Measurements from ENCODE around the gene TMEM45A.

GRCh38 chr3:100503448-100503847, 11.0 kb downstream of the TMEM45A start:
- TF ChIP-seq CTCF (conservative IDR thresholded peaks at IDR 0.05; ENCODE audit: low read length) (no peak), EZH2phosphoT487 (IDR thresholded peaks at IDR 0.05; ENCODE audit: borderline replicate concordance, low read depth, low read length) (no peak)

All from OCI-LY7 (cell line).